Muscle of leg (tissue), 11 donors: ENCODE measurements around the gene DGKG. TPM values are rescaled to one million over a fixed set of nuclear protein-coding genes. Genes with fewer than 3 reads are reported as not detected.

Experiments
- DNase-seq: peaks from one replicate; pipeline ENCODE4 v3.0.0; 2013
- H3K27ac ChIP-seq: one replicate; pipeline ENCODE4 v1.5.1; 2013; ENCODE audit warnings: mild to moderate bottlenecking, low read length, control low read depth
- H3K27me3 ChIP-seq: one replicate; pipeline ENCODE4 v1.6.1; 2013; ENCODE audit warnings: low read length; ENCODE audit not compliant: control insufficient read depth, insufficient read depth
- H3K36me3 ChIP-seq: one replicate; pipeline ENCODE4 v1.6.1; 2013; ENCODE audit warnings: low read length; ENCODE audit not compliant: control insufficient read depth, insufficient read depth
- H3K4me1 ChIP-seq: one replicate; pipeline ENCODE4 v1.6.1; 2013; ENCODE audit warnings: low read length; ENCODE audit not compliant: control insufficient read depth, insufficient read depth
- H3K4me3 ChIP-seq: one replicate; pipeline ENCODE4 v1.5.1; 2013; ENCODE audit warnings: low read length, control low read depth
- H3K9me3 ChIP-seq: replicated peaks from 2 replicates; pipeline ENCODE4 v1.6.1; 2013; ENCODE audit warnings: low read depth, low read length; ENCODE audit not compliant: control insufficient read depth
- WGBS: methylation state at CpG from one replicate; pipeline ENCODE4 v1.1.5; 2013; ENCODE audit warnings: missing lambda C conversion rate; ENCODE audit not compliant: insufficient coverage; 5-methylcytosine and 5-hydroxymethylcytosine counted together
- polyA plus RNA-seq, 8 donors: library from polyadenylated mRNA; unstranded; fragments of 120-200 nt; gene quantifications; one replicate each; pipeline versions ENCODE4 v1.2.1 to v1.2.3, GENCODE V29; 2013; ENCODE audit warnings: inconsistent platforms in 1 of 8, low replicate concordance in 1 of 8; ENCODE audit not compliant: insufficient read length in 8 of 8, insufficient read depth in 1 of 8
- total RNA-seq: library from RNA; stranded (reverse); fragments of 120-200 nt; gene quantifications from one replicate; pipeline ENCODE4 v1.2.4, GENCODE V29; 2013

The DGKG gene
- total and polyA plus RNA-seq, 9 donors = 0.83 to 2.0 (median 1.6) TPM

DNA sequence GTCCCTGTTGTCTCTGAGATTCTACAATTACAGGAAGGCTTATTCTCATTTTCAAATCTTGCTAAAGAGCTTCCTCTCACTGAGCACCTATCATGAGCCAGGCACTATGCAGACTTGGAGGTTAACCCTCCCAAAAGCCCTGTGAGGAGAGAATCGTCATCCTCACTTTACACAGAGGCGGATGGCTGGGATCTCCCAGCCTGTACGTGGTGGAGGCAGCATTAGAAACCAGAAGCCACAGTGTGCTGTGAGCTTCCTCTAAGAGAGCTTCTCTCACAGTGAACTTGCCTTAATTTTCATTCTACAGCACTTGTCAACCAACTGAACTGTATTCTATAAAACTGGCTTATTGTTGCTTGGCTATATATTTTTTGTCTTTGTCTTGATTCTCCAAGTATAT, 6.1 kb upstream of the DGKG start:
- Histone ChIP-seq H3K9me3 (no peaks in the 10 kb centered on the region), H3K4me3 (no peak overlapping the region), H3K4me1 (no peaks in the 10 kb centered on the region), H3K36me3 (no peaks in the 10 kb centered on the region), H3K27ac (no peak overlapping the region), H3K27me3 (peaks cover 39% of the 10 kb centered on the region)
- DNase-seq = no peak
- 20% methylated on average over 1 of the region's 3 CpGs for WGBS

DNA sequence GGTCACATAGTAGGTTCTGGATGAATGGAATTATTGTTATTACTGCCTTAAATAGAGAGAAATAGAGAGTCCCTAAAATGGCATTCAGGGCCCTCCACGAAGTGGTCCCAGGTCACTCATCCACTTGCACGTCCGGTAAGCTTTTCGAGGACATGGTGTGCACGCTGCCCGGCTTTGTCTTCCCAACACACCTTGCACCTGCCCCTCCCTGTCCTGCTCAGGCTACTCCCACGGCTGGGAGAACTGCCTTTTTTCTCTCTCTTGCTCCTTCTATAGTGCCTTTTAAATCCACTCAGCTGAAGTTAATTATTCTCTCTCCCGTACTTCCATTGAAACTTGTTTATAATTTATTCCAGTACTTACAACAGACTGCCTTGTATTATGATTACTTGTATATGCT, 5.6 kb upstream of the DGKG start:
- Histone ChIP-seq H3K4me3 (no peak overlapping the region), H3K4me1 (no peaks in the 10 kb centered on the region), H3K36me3 (no peaks in the 10 kb centered on the region), H3K27ac (no peak overlapping the region), H3K9me3 (no peaks in the 10 kb centered on the region), H3K27me3 (peaks cover 41% of the 10 kb centered on the region)
- DNase-seq = no peak
- 69% methylated on average over 7 of the region's 8 CpGs for whole genome bisulfite sequencing

DNA sequence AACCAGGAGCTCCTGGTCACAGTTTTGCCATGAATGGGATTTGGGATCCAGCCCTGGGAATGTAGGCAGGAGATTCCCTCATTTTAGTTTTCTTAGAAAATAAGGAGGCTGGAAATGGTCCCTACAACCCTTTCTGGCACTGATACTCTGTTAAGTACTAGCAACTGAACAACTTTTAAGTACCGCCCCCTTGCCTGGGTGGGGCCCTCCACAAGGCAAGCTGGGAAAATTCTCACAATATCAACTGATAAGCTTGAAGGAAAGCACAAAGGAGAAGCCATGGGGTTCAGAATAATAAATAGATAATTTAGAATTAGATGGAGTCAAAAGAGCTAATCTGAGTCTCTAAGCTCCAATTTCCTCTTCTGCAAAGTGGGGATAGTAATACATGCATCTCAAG, 4.2 kb upstream of the DGKG start:
- no peaks in the 10 kb centered on the region for H3K9me3 ChIP-seq
- DNase-seq = no peak
- peaks cover 55% of the 10 kb centered on the region for H3K27me3 ChIP-seq
- no peak overlapping the region for H3K4me3 ChIP-seq
- H3K27ac ChIP-seq = no peak overlapping the region
- no CpG with 5 or more reads among the region's 1 CpG for WGBS
- no peaks in the 10 kb centered on the region for H3K36me3 ChIP-seq
- peaks cover 12% of the 10 kb centered on the region for H3K4me1 ChIP-seq

DNA sequence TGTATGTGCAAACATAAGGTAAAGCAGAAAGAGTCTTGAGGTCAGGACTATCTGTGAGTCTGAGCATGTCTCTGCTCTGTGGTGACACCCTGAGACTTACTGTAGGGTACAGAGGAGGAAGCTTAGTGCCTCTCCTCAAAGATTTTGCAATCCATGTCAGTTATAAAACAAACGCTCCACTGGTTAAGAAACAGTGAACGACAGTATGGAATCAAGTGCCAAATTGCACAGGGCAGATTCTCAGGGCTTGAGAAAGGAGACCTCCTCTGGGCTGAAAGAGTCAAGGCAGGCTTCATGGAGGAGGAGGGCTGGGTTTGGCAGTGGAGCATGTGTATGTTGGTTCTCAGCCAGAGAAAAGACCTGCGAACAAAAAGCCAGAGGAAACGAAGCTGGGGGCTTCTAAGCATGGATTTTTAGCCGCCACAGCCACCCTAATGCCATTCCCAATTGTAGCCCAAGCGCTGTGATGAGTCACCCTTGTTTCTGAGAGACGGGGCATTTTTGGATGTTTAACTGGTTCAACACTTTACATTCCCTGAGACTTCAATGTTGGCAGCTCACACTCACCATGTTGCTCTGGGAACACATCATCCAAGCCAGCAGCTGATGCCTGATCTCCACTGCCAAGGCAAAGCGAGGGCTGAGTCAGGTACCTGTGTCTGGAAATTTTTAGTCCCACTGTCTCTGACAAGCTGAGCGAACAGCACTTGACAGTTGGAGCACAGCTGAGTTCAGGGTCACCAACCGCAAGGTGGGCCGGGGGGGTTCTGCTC, 3.4 kb upstream of the DGKG start:
- Histone ChIP-seq H3K27ac (no peak overlapping the region), H3K9me3 (no peaks in the 10 kb centered on the region), H3K27me3 (peaks cover 64% of the 10 kb centered on the region), H3K36me3 (no peaks in the 10 kb centered on the region), H3K4me3 (no peak overlapping the region), H3K4me1 (peaks cover 15% of the 10 kb centered on the region)
- no peak for DNase-seq
- WGBS = 75% methylated on average over 7 of the region's 11 CpGs

DNA sequence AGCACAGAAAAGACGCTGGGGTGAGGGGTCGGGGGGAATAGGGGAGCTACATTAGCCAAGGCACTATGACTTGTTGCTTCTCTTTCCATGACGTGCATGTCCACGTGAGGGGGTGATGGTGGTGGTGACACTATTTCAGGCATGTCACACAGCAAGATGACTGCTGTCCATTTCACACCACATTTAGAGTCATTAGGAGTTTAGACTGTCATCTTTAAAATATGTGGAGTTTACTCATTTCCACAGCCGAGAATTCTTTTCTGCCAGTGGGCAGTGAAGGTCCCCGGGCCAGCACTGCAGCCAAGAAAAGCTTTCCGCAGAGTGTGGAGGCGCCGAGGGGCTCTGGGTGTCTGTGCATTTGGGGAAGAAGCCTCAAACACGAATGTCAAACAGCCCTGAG, 954 bp upstream of the DGKG start:
- DNase-seq = no peak
- Histone ChIP-seq H3K4me1 (peaks cover 15% of the 10 kb centered on the region), H3K9me3 (no peaks in the 10 kb centered on the region), H3K27me3 (peaks cover 67% of the 10 kb centered on the region), H3K36me3 (no peaks in the 10 kb centered on the region), H3K4me3 (no peak overlapping the region), H3K27ac (no peak overlapping the region)
- 73% methylated on average over 5 of the region's 10 CpGs for WGBS

DNA sequence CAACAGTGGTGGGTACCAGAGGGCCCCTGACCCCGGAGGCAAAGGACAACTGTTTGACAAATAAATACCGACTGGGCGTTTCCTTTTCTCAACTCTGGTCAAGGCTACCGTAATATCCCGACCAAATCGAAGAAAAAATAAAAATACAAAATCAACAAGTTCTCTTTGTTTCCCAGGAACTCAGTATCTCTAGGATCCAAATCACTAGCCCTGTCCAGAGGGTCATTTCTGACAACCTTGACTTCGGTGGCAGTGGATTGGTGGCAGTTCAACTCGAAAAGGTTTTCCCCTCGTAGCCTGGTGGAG, 456 bp upstream of the DGKG start:
- no peak overlapping the region for H3K4me3 ChIP-seq
- H3K27ac ChIP-seq = no peak overlapping the region
- peaks cover 15% of the 10 kb centered on the region for H3K4me1 ChIP-seq
- no peaks in the 10 kb centered on the region for H3K9me3 ChIP-seq
- DNase-seq = no peak
- WGBS = 49% methylated on average over 6 of the region's 9 CpGs
- peaks cover 67% of the 10 kb centered on the region for H3K27me3 ChIP-seq
- H3K36me3 ChIP-seq = no peaks in the 10 kb centered on the region

DNA sequence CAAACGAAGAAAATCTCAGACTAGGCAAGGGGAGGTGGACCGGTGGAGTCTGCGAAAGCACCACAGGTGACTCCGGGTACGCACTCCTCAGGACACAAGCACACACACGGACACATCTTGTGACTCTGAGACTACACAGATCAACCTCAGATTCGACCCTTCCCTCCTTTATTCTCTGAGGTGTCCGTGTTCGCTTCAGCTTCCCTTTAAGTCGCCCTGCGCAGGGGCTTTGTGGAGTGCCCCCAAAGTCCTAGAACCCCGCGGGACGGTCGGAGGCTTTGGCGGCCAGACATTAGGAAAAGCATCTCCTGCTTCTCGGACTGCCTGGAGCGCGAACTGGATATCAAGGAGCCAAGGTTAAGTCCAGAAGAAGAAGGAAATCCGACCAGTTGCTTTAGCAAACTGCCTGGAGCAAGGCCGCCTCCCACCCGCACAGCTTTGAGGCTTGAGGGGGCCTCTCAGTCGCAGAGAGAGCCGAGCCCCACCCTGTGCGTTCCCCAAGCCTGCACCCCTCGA, 730 bp downstream of the DGKG start:
- no peak for DNase-seq
- Histone ChIP-seq H3K27me3 (peaks cover 60% of the 10 kb centered on the region), H3K36me3 (no peaks in the 10 kb centered on the region), H3K27ac (no peak overlapping the region), H3K4me1 (peaks cover 15% of the 10 kb centered on the region), H3K4me3 (peak overlapping the region; percentile 26), H3K9me3 (no peaks in the 10 kb centered on the region)
- 1% methylated on average over 23 of the region's 26 CpGs for WGBS

DNA sequence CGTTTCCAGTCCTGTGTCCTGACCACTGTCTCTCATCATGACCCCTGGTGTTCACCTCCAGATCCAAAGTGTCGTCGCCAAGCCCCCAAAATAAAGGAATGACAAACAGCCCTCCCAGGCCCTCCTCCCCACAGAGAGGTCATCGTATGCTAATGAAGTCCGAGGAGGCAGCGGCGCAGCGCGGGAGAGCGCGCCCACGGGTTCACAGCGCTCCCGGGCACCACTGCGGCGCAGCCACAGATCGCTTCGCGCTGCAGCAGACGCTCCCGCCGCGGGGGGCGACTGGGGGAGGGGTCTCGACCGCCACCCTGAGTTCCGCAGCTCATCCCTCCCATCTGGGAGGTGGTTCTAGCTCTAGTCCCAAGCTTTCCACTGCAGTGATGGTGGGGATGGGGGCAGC, 1.3 kb downstream of the DGKG start:
- Histone ChIP-seq H3K4me3 (peak overlapping the region; percentile 26), H3K27me3 (peaks cover 58% of the 10 kb centered on the region), H3K36me3 (no peaks in the 10 kb centered on the region), H3K4me1 (peaks cover 15% of the 10 kb centered on the region), H3K9me3 (no peaks in the 10 kb centered on the region), H3K27ac (no peak overlapping the region)
- DNase-seq = no peak
- 0% methylated on average over 19 of the region's 27 CpGs for WGBS

DNA sequence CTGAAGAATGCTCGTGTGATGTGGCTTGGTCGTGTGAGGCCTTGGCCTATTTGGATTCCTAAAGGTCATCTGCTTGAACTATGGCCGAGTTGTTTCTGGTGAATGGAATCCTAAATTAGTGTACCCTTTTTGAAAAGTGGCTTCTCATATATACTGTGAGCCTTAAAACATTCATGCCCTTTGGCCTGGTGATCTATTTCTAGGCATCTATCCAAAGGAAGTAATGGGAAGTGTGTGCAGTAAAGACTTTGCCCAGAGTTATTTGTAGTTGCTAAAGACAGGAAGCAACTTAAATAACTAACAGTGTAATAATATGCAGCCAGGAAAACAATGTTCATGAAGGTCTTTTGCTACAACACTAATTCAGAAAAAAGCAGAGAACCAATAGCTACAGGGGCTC, 3.0 kb downstream of the DGKG start:
- H3K36me3 ChIP-seq = no peaks in the 10 kb centered on the region
- no peak overlapping the region for H3K4me3 ChIP-seq
- no peaks in the 10 kb centered on the region for H3K9me3 ChIP-seq
- H3K27ac ChIP-seq = no peak overlapping the region
- 80% methylated on average over 1 of the region's 3 CpGs for WGBS
- DNase-seq = no peak
- peaks cover 15% of the 10 kb centered on the region for H3K4me1 ChIP-seq
- H3K27me3 ChIP-seq = peaks cover 41% of the 10 kb centered on the region

DNA sequence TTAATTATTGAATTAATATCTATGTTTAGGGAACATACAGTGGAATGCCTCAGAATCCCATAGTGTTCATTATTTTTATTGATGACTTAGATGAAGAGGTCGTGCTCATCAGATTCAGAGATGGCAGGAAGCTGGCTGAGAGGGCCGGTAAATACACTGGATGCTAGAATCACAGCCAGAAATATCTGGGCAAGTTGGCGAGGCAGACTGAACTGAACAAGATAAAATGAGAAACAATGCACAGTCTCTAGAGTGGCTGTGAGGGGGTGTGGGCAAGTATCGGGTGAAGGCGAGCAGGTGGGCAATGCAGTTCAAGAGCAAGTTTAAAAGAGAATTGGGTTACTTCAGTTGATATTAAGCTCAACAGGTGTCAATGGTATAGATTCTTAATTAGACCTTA, 5.9 kb downstream of the DGKG start:
- no peak overlapping the region for H3K27ac ChIP-seq

DNA sequence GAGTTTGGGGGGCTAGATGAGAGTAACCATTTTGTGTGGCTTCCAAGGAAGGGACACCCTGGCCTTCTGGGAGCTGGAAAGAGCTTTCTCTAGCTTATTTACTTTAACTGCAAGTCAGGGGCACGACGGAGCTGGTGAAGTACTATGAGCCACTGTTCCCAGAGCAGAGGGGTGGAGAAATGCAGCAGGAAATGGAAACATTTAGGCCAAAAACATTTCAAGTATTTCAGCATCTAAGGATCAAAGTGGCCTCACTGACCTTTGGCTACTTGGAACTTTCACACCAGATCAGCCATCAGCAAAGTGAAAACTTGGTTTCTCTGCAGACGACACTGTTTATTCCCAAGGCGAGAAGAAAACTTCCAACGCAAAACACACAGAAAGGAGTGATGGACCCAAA, 7.9 kb downstream of the DGKG start:
- H3K9me3 ChIP-seq = no peaks in the 10 kb centered on the region
- H3K27me3 ChIP-seq = no peaks in the 10 kb centered on the region
- no peak overlapping the region for H3K4me3 ChIP-seq
- no peaks in the 10 kb centered on the region for H3K4me1 ChIP-seq
- WGBS = 32% methylated on average over 3 of the region's 5 CpGs
- no peak overlapping the region for H3K27ac ChIP-seq
- DNase-seq = no peak
- no peaks in the 10 kb centered on the region for H3K36me3 ChIP-seq

More for the DNA sequence above, 5.9 kb downstream of the DGKG start:
- Histone ChIP-seq H3K4me3 (no peak overlapping the region), H3K36me3 (no peaks in the 10 kb centered on the region), H3K4me1 (peaks cover 3% of the 10 kb centered on the region), H3K9me3 (no peaks in the 10 kb centered on the region), H3K27me3 (peaks cover 14% of the 10 kb centered on the region)
- whole genome bisulfite sequencing = 92% methylated on average over 5 of the region's 5 CpGs
- no peak for DNase-seq
